ENCODE results near the gene DGKI. TPM values are rescaled to one million over a fixed set of nuclear protein-coding genes. Genes with fewer than 3 reads are reported as not detected.

The DGKI gene
- total RNA-seq, 1 experiment from 2014 or later: 0.55 TPM

DNA sequence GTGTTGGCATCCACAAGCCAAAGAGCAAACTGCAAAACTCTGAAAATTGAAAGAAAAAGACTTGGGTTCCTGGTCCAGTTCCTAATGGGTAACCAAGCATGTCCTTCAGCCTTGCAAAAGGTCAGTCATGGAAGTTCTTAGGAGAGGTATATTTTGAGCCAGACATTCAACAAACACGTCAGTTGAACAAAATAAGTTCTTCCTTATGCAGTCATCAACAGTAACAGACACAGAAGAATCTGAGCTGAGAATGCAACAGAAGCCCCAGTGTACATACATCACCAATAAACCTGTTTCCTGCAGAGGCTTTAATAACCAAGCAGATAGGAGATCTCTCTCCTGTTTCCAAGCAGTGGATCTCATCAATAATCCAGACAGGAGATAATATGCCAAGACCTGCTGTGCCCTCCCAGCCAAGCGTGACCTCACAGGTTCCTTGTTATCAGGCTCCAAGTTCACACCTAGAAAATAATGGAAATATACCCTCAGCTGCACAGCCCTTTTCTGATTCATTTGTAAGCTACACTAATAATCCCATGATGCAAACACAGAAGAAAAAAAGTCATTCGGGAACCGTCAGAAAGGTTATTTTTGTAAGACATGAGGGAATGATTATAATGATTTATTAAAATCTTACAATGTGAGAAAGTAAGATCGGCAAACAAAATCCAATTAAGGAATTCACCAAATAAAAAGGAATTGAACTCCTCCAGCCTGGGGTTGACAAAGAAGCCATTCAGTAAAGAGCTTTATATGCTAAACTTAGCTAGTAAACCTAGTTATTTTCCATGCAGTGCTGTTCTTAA lies 90.7 kb downstream of the DGKI start:
- H2AFZ ChIP-seq (ENCODE audit: low read length): no peak overlapping the region
- H4K8ac ChIP-seq (replicated peaks; ENCODE audit: insufficient read length, low read depth, low read length): no peak overlapping the region
- H3T11ph ChIP-seq (ENCODE audit: low read length): no peak overlapping the region
- WGBS (ENCODE audit: extremely low coverage, insufficient read length, low lambda C conversion rate): no CpG with 5 or more reads among the region's 5 CpGs
- TF ChIP-seq, protein P1, sequence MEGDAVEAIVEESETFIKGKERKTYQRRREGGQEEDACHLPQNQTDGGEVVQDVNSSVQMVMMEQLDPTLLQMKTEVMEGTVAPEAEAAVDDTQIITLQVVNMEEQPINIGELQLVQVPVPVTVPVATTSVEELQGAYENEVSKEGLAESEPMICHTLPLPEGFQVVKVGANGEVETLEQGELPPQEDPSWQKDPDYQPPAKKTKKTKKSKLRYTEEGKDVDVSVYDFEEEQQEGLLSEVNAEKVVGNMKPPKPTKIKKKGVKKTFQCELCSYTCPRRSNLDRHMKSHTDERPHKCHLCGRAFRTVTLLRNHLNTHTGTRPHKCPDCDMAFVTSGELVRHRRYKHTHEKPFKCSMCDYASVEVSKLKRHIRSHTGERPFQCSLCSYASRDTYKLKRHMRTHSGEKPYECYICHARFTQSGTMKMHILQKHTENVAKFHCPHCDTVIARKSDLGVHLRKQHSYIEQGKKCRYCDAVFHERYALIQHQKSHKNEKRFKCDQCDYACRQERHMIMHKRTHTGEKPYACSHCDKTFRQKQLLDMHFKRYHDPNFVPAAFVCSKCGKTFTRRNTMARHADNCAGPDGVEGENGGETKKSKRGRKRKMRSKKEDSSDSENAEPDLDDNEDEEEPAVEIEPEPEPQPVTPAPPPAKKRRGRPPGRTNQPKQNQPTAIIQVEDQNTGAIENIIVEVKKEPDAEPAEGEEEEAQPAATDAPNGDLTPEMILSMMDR (conservative IDR thresholded peaks at IDR 0.05): no peak
- Mint-ChIP-seq H3K4me3 (no peak overlapping the region), H3K27ac (no peak overlapping the region; a peak in 1 of 7 replicates), H3K9me3 (no peaks in the 10 kb centered on the region), H3K27me3 (ENCODE audit: low read depth) (no peaks in the 10 kb centered on the region; the same call in 1 of the 2 replicates), H3K36me3 (ENCODE audit: insufficient read depth in 1 of 3, low read depth in 3 of 3) (peaks cover 0 to 3% (median 0%) of the 10 kb centered on the region in 3 experiments; a peak in 3 of 7 replicates), H3K4me1 (peaks cover 39 to 65% of the 10 kb centered on the region in 2 experiments)
- no peaks in the 10 kb centered on the region for H3K27me3 ChIP-seq (ENCODE audit: insufficient read depth, low read length)
- H2BK15ac ChIP-seq (ENCODE audit: low read depth, low read length): no peak overlapping the region
- no peaks in the 10 kb centered on the region for H4K20me1 ChIP-seq (ENCODE audit: control insufficient read depth, insufficient read depth, insufficient read length)
- H3K23me2 ChIP-seq (ENCODE audit: insufficient read length, low read depth, low read length, poor library complexity, severe bottlenecking): no peaks in the 10 kb centered on the region
- H2BK12ac ChIP-seq (ENCODE audit: insufficient read length, low read depth, low read length): no peak overlapping the region
- H3K4me2 ChIP-seq (ENCODE audit: insufficient read depth, insufficient read length, low read length): no peak overlapping the region
- no peaks in the 10 kb centered on the region for H3K79me1 ChIP-seq (ENCODE audit: insufficient read depth, low read depth, low read length, poor library complexity, severe bottlenecking)
- no peak overlapping the region for H2BK20ac ChIP-seq (ENCODE audit: low read depth, low read length, poor library complexity, severe bottlenecking)
- H3K4ac ChIP-seq (ENCODE audit: low read depth, low read length): no peak overlapping the region
- no peak overlapping the region for H3K56ac ChIP-seq (ENCODE audit: insufficient read length, low read depth, low read length)
- no peak for DNase-seq
- H4K91ac ChIP-seq (ENCODE audit: insufficient read length, low read depth, low read length): no peak overlapping the region
- no peak overlapping the region for H3K27ac ChIP-seq (ENCODE audit: insufficient read length, low read depth, low read length)
- H3K9ac ChIP-seq (ENCODE audit: extremely low read depth, insufficient read length, low read length): no peak overlapping the region
- H3K14ac ChIP-seq (ENCODE audit: insufficient read depth, low read length): no peak overlapping the region
- no peak overlapping the region for H4K5ac ChIP-seq (ENCODE audit: insufficient read length, low read depth, low read length)
- H2AK5ac ChIP-seq (ENCODE audit: insufficient read length, low read length): no peak overlapping the region
- H3K18ac ChIP-seq (ENCODE audit: insufficient read length, low read depth, low read length): no peak overlapping the region
- no peaks in the 10 kb centered on the region for H3K79me2 ChIP-seq (ENCODE audit: insufficient read depth, low read length)
- no peaks in the 10 kb centered on the region for H3K9me3 ChIP-seq (ENCODE audit: control insufficient read depth, low read depth, low read length)
- H2BK120ac ChIP-seq (ENCODE audit: low read depth, low read length, poor library complexity, severe bottlenecking): no peak overlapping the region
- H3K4me1 ChIP-seq (ENCODE audit: insufficient read depth, low read length): peaks cover 2% of the 10 kb centered on the region; the same call in 1 of the 2 replicates
- H3K23ac ChIP-seq (ENCODE audit: insufficient read length, low read depth, low read length): no peak overlapping the region
- H2BK5ac ChIP-seq (ENCODE audit: insufficient read length, low read length): no peak overlapping the region
